ENCODE measurements around the gene SLC19A1. TPM values are rescaled to one million over a fixed set of nuclear protein-coding genes. Genes with fewer than 3 reads are reported as not detected.
"Not testable (repeated sequence)": the region's sequence is repeated elsewhere in the genome, so short reads cannot be mapped to it uniquely, and the experiment has no call there.

The SLC19A1 gene
- total RNA-seq, 2 donors from 2014 or later = 4.7 to 6.1 TPM

GRCh38 chr21:45506241-45506817 lies 35.9 kb downstream of the SLC19A1 start:
- H3K27me3 ChIP-seq (replicated peaks; ENCODE audit: insufficient read depth) = no peaks in the 10 kb centered on the region
- no peak overlapping the region for H3K27ac ChIP-seq
- ATAC-seq (ENCODE audit: insufficient number of reproducible peaks, low FRiP score, low read depth) = no peak
- no peaks in the 10 kb centered on the region for H3K4me1 ChIP-seq (ENCODE audit: control insufficient read depth in 1 of 2, low read depth in 2 of 2)
- TF ChIP-seq, protein P1, sequence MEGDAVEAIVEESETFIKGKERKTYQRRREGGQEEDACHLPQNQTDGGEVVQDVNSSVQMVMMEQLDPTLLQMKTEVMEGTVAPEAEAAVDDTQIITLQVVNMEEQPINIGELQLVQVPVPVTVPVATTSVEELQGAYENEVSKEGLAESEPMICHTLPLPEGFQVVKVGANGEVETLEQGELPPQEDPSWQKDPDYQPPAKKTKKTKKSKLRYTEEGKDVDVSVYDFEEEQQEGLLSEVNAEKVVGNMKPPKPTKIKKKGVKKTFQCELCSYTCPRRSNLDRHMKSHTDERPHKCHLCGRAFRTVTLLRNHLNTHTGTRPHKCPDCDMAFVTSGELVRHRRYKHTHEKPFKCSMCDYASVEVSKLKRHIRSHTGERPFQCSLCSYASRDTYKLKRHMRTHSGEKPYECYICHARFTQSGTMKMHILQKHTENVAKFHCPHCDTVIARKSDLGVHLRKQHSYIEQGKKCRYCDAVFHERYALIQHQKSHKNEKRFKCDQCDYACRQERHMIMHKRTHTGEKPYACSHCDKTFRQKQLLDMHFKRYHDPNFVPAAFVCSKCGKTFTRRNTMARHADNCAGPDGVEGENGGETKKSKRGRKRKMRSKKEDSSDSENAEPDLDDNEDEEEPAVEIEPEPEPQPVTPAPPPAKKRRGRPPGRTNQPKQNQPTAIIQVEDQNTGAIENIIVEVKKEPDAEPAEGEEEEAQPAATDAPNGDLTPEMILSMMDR (IDR thresholded peaks at IDR 0.05) = no peak
- DNase-seq (ENCODE audit: low spot score) = no peak
- no peak overlapping the region for H3K4me3 ChIP-seq
- H3K9me3 ChIP-seq = no peaks in the 10 kb centered on the region
- peaks cover 36% of the 10 kb centered on the region for H3K36me3 ChIP-seq

GRCh38 chr21:45505416-45506021 lies 36.7 kb downstream of the SLC19A1 start:
- H3K36me3 ChIP-seq = peaks cover 32% of the 10 kb centered on the region
- no peak overlapping the region for H3K4me3 ChIP-seq
- H3K4me1 ChIP-seq (ENCODE audit: control insufficient read depth in 1 of 2, low read depth in 2 of 2) = no peaks in the 10 kb centered on the region
- TF ChIP-seq, protein P1 (IDR thresholded peaks at IDR 0.05) = no peak
- ATAC-seq (ENCODE audit: insufficient number of reproducible peaks, low FRiP score, low read depth) = no peak
- no peak overlapping the region for H3K27ac ChIP-seq
- no peak for DNase-seq (ENCODE audit: low spot score)
- H3K27me3 ChIP-seq (replicated peaks; ENCODE audit: insufficient read depth) = no peaks in the 10 kb centered on the region
- H3K9me3 ChIP-seq = no peaks in the 10 kb centered on the region

GRCh38 chr21:45504516-45505415 lies 37.5 kb downstream of the SLC19A1 start:
- no peak overlapping the region for H3K27ac ChIP-seq
- H3K9me3 ChIP-seq = no peaks in the 10 kb centered on the region
- ATAC-seq (ENCODE audit: insufficient number of reproducible peaks, low FRiP score, low read depth) (no peak), DNase-seq (ENCODE audit: low spot score) (no peak)
- H3K4me1 ChIP-seq (ENCODE audit: control insufficient read depth in 1 of 2, low read depth in 2 of 2) = no peaks in the 10 kb centered on the region
- peaks cover 25% of the 10 kb centered on the region for H3K36me3 ChIP-seq
- H3K4me3 ChIP-seq = no peak overlapping the region
- TF ChIP-seq, protein P1 (IDR thresholded peaks at IDR 0.05) = no peak
- no peaks in the 10 kb centered on the region for H3K27me3 ChIP-seq (replicated peaks; ENCODE audit: insufficient read depth)

GRCh38 chr21:45504021-45504515 lies 38.2 kb downstream of the SLC19A1 start:
- no peak overlapping the region for H3K4me3 ChIP-seq
- TF ChIP-seq, protein P1 (IDR thresholded peaks at IDR 0.05) = no peak
- H3K9me3 ChIP-seq = no peaks in the 10 kb centered on the region
- no peaks in the 10 kb centered on the region for H3K27me3 ChIP-seq (replicated peaks; ENCODE audit: insufficient read depth)
- H3K36me3 ChIP-seq = peaks cover 27% of the 10 kb centered on the region
- H3K4me1 ChIP-seq (ENCODE audit: control insufficient read depth in 1 of 2, low read depth in 2 of 2) = no peaks in the 10 kb centered on the region
- ATAC-seq (ENCODE audit: insufficient number of reproducible peaks, low FRiP score, low read depth) = no peak
- DNase-seq (ENCODE audit: low spot score) = no peak
- H3K27ac ChIP-seq = no peak overlapping the region

- H3K4me3 ChIP-seq; H3K27ac ChIP-seq; H3K9me3 ChIP-seq; H3K27me3 ChIP-seq (replicated peaks; ENCODE audit: insufficient read depth); H3K4me1 ChIP-seq (ENCODE audit: control insufficient read depth in 1 of 2, low read depth in 2 of 2); ATAC-seq (ENCODE audit: insufficient number of reproducible peaks, low FRiP score, low read depth); DNase-seq (ENCODE audit: low spot score): not testable (repeated sequence)
- H3K36me3 ChIP-seq = peaks cover 35% of the 10 kb centered on the region
These were observed 39.0 kb downstream of the SLC19A1 start for GRCh38 chr21:45503226-45503625.
